Caco-2 (cell line): ENCODE results near the gene MBD3. TPM values are rescaled to one million over a fixed set of nuclear protein-coding genes. Genes with fewer than 3 reads are reported as not detected.

ENCODE experiments used
- BruUV-seq: library from RNA; stranded (reverse); fragments of 400-500 nt; replicated peaks from 2 replicates; lab custom pipeline; 2021; lab: Mats Ljungman, UMichigan
- CTCF ChIA-PET: fragments of 300-600 bp; sonication (Branson Sonifier 250); formaldehyde crosslinking; loops from one replicate; lab custom pipeline; 2022; ENCODE audit warnings: antibody characterized with exemption; lab: Charles Lee
- POLR2A ChIA-PET: fragments of 300-600 bp; sonication (Branson Sonifier 250); formaldehyde crosslinking; loops from one replicate; lab custom pipeline; 2022; ENCODE audit warnings: antibody characterized with exemption; lab: Charles Lee
- DNase-seq, 2 experiments: peaks; one replicate each; pipeline versions ENCODE4 v3.0.0 to v3.0.0-alpha.2; 2020 to 2022
- H3K27me3 ChIP-seq: replicated peaks from 2 replicates; pipeline ENCODE4 v1.6.0; 2011; ENCODE audit warnings: low read length; ENCODE audit not compliant: control insufficient read depth, insufficient read depth
- H3K36me3 ChIP-seq: 2 replicates; pipeline ENCODE4 v1.5.1; 2011; ENCODE audit warnings: low read length; ENCODE audit not compliant: control insufficient read depth, insufficient read depth
- H3K4me1 ChIP-seq: fragments of 250-450 bp; sonication (Bioruptor Pico); 2 replicates; pipeline ENCODE4 v1.5.1; 2020; ENCODE audit warnings: mild to moderate bottlenecking
- H3K4me3 ChIP-seq: 2 replicates; pipeline ENCODE4 v1.5.1; 2011; ENCODE audit warnings: low read depth, mild to moderate bottlenecking, control low read depth, low read length
- H3K9me3 ChIP-seq: fragments of 250-450 bp; sonication (Bioruptor Pico); 2 replicates; pipeline ENCODE4 v1.5.1; 2020; ENCODE audit warnings: mild to moderate bottlenecking, moderate library complexity
- H3K27ac Mint-ChIP-seq: one replicate; pipeline ENCODE4 v1.8.0; 2022; ENCODE audit warnings: mixed read lengths; ENCODE audit not compliant: unreplicated experiment
- H3K27me3 Mint-ChIP-seq: one replicate; pipeline ENCODE4 v1.8.0; 2022; ENCODE audit warnings: mixed read lengths; ENCODE audit not compliant: insufficient read depth, unreplicated experiment
- H3K36me3 Mint-ChIP-seq: one replicate; pipeline ENCODE4 v1.8.0; 2022; ENCODE audit warnings: mild to moderate bottlenecking, mixed read lengths; ENCODE audit not compliant: insufficient read depth, unreplicated experiment
- H3K4me1 Mint-ChIP-seq: one replicate; pipeline ENCODE4 v1.8.0; 2022; ENCODE audit warnings: low read depth, mixed read lengths; ENCODE audit not compliant: unreplicated experiment
- H3K4me3 Mint-ChIP-seq: one replicate; pipeline ENCODE4 v1.8.0; 2022; ENCODE audit warnings: mild to moderate bottlenecking, moderate library complexity, mixed read lengths; ENCODE audit not compliant: unreplicated experiment
- H3K9me3 Mint-ChIP-seq: one replicate; pipeline ENCODE4 v1.8.0; 2022; ENCODE audit warnings: mixed read lengths; ENCODE audit not compliant: unreplicated experiment
- CTCF ChIP-seq, 2 experiments: fragments of 200-600 bp in 1 of 2; IDR thresholded peaks; 1 replicate in 1 of 2; 2 replicates in 1 of 2; pipeline versions ENCODE4 v1.5.1 to v1.8.0; 2011 to 2022; ENCODE audit warnings: antibody characterized with exemption in 1 of 2, control low read depth in 1 of 2, inconsistent platforms in 1 of 2, low read depth in 1 of 2, low read length in 1 of 2, mild to moderate bottlenecking in 1 of 2, moderate library complexity in 1 of 2; ENCODE audit not compliant: insufficient read depth in 1 of 2, severe bottlenecking in 1 of 2, unreplicated experiment in 1 of 2
- intact Hi-C: fragments of 100-400 bp; cut with micrococcal nuclease; formaldehyde crosslinking; loops from one replicate; pipeline ENCODE4 v1.10.0; 2022; ENCODE audit not compliant: unreplicated experiment
- total RNA-seq: library from RNA; stranded (reverse); gene quantifications from 2 replicates; pipeline ENCODE4 v1.2.3, GENCODE V29; 2022

Gene MBD3
- total RNA-seq, 1 experiment from 2014 or later: 89.3 TPM

- no peak for TF ChIP-seq CTCF (IDR thresholded peaks at IDR 0.05; ENCODE audit: insufficient read depth in 1 of 2, low read depth in 1 of 2, low read length in 1 of 2, severe bottlenecking in 1 of 2, unreplicated experiment in 1 of 2)
- H3K9me3 Mint-ChIP-seq: no peaks in the 10 kb centered on the region
- H3K27me3 Mint-ChIP-seq: no peaks in the 10 kb centered on the region
- Histone ChIP-seq H3K27me3 (no peaks in the 10 kb centered on the region), H3K36me3 (peaks cover 2% of the 10 kb centered on the region), H3K4me3 (no peak overlapping the region), H3K4me1 (peaks cover 8% of the 10 kb centered on the region; the same call in 1 of the 2 replicates), H3K9me3 (no peaks in the 10 kb centered on the region)
- no peak overlapping the region for H3K4me3 Mint-ChIP-seq
- intact Hi-C loops: no loop called here
- no peak overlapping the region for H3K27ac Mint-ChIP-seq
- POLR2A ChIA-PET: no interaction called here
- H3K4me1 Mint-ChIP-seq: no peaks in the 10 kb centered on the region
- peaks cover 63% of the 10 kb centered on the region for H3K36me3 Mint-ChIP-seq
- BruUV-seq: no TSS peak
- no peak for DNase-seq
- CTCF ChIA-PET: interaction anchor here (0.7 kb wide), 1 partner anchor 18 kb away, joined by 3 read pairs; no protein-coding TSS in a partner anchor
These were observed 17.9 kb upstream of the MBD3 start for GRCh38 chr19:1610579-1610978.

- no peak for TF ChIP-seq CTCF (IDR thresholded peaks at IDR 0.05; ENCODE audit: insufficient read depth in 1 of 2, low read depth in 1 of 2, low read length in 1 of 2, severe bottlenecking in 1 of 2, unreplicated experiment in 1 of 2)
- DNase-seq: no peak
- H3K27me3 Mint-ChIP-seq: no peaks in the 10 kb centered on the region
- H3K9me3 Mint-ChIP-seq: no peaks in the 10 kb centered on the region
- H3K4me1 Mint-ChIP-seq: no peaks in the 10 kb centered on the region
- no TSS peak for BruUV-seq
- H3K27me3 ChIP-seq: no peaks in the 10 kb centered on the region
- ChIA-PET POLR2A (no interaction called here), CTCF (interaction anchor here (0.7 kb wide), 1 partner anchor 19 kb away, joined by 3 read pairs; no protein-coding TSS in a partner anchor)
- H3K36me3 ChIP-seq: peaks cover 2% of the 10 kb centered on the region
- H3K9me3 ChIP-seq: no peaks in the 10 kb centered on the region
- no peak overlapping the region for H3K4me3 Mint-ChIP-seq
- no peak overlapping the region for H3K27ac Mint-ChIP-seq
- peaks cover 8% of the 10 kb centered on the region; the same call in 1 of the 2 replicates for H3K4me1 ChIP-seq
- peaks cover 59% of the 10 kb centered on the region for H3K36me3 Mint-ChIP-seq
- intact Hi-C loops: no loop called here
- no peak overlapping the region for H3K4me3 ChIP-seq
These were observed 17.2 kb upstream of the MBD3 start for GRCh38 chr19:1609680-1610474.

DNA sequence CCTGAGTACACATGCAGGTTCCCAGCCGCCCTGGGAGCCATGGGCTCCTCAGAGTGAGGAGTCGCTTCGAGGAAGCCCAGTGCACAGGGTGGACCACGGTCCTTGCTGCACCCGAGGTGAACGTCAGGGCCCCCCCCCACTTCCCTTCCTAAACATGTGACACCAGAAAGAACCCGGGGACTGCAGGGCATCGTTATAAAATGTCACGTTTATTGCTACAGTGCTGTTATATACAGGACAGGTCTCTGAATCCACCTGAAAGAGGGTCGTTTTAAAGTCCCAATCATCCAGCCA, 16.4 kb upstream of the MBD3 start:
- Mint-ChIP-seq H3K27me3 (no peaks in the 10 kb centered on the region), H3K36me3 (peaks cover 58% of the 10 kb centered on the region), H3K4me3 (no peak overlapping the region), H3K27ac (no peak overlapping the region), H3K9me3 (no peaks in the 10 kb centered on the region), H3K4me1 (no peaks in the 10 kb centered on the region)
- Histone ChIP-seq H3K4me3 (no peak overlapping the region), H3K27me3 (no peaks in the 10 kb centered on the region), H3K4me1 (peaks cover 10% of the 10 kb centered on the region; the same call in 1 of the 2 replicates), H3K9me3 (no peaks in the 10 kb centered on the region), H3K36me3 (peaks cover 2% of the 10 kb centered on the region; the same call in 1 of the 2 replicates)
- BruUV-seq: no TSS peak
- no peak for DNase-seq
- intact Hi-C loops: no loop called here
- ChIA-PET CTCF (interaction anchor here (0.5 kb wide), 1 partner anchor 44 kb away, joined by 6 read pairs; no protein-coding TSS in a partner anchor), POLR2A (no interaction called here)
- TF ChIP-seq CTCF (IDR thresholded peaks at IDR 0.05; ENCODE audit: insufficient read depth in 1 of 2, low read depth in 1 of 2, low read length in 1 of 2, severe bottlenecking in 1 of 2, unreplicated experiment in 1 of 2): no peak
